Adrenal gland (tissue), 5 donors: ENCODE measurements around the gene PTPRN2.

Source experiments
- POLR2A ChIP-seq, 2 donors: fragments of 450-650 bp; IDR thresholded peaks; one replicate each; pipeline ENCODE4 v1.6.1; 2017; ENCODE audit warnings: antibody characterized with exemption in 2 of 2, mild to moderate bottlenecking in 2 of 2, moderate library complexity in 1 of 2
- TF ChIP-seq, protein P1 (sequence below), 6 experiments: fragments of 450-650 bp in 4 of 6; fragments of 200-600 bp in 2 of 6; sonication (generic) in 1 of 6; IDR thresholded peaks; 1 replicate in 5 of 6; 2 replicates in 1 of 6; pipeline versions ENCODE4 v1.5.1 to v1.8.0; 2016 to 2021; ENCODE audit warnings: antibody characterized with exemption in 6 of 6, mild to moderate bottlenecking in 2 of 6, moderate library complexity in 1 of 6
- donor health status: DM: no; HTN: no; CAD: no.

DNA sequence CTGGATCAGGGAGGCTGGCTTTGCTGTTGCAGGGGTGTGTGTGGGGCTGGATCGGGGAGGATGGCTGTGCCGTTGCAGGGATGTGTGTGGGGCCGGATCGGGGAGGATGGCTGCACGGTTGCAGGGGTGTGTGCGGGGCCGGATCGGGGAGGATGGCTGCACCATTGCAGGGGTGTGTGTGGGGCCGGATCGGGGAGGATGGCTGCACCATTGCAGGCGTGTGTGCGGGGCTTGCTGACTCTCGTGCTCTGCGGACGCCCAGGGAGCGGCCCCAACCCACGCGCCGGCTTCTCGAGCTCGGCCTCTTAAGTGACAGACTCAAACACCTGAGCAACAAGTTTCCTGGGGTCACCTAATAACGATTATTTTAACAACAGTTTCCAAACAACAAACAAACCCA, 732.6 kb downstream of the PTPRN2 start:
- TF ChIP-seq, protein P1, sequence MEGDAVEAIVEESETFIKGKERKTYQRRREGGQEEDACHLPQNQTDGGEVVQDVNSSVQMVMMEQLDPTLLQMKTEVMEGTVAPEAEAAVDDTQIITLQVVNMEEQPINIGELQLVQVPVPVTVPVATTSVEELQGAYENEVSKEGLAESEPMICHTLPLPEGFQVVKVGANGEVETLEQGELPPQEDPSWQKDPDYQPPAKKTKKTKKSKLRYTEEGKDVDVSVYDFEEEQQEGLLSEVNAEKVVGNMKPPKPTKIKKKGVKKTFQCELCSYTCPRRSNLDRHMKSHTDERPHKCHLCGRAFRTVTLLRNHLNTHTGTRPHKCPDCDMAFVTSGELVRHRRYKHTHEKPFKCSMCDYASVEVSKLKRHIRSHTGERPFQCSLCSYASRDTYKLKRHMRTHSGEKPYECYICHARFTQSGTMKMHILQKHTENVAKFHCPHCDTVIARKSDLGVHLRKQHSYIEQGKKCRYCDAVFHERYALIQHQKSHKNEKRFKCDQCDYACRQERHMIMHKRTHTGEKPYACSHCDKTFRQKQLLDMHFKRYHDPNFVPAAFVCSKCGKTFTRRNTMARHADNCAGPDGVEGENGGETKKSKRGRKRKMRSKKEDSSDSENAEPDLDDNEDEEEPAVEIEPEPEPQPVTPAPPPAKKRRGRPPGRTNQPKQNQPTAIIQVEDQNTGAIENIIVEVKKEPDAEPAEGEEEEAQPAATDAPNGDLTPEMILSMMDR (IDR thresholded peaks at IDR 0.05) = no peak
- TF ChIP-seq POLR2A (IDR thresholded peaks at IDR 0.05) = no peak
